Stimulated activated CD8-positive, alpha-beta memory T cell treated with anti-CD3 and anti-CD28 coated beads, Interleukin-4, amount 100 ng/mL, for 4 hours (primary cell): ENCODE data around the gene CCDC74A.
"Not testable (repeated sequence)": the region's sequence is repeated elsewhere in the genome, so short reads cannot be mapped to it uniquely, and the experiment has no call there.

Source experiments
- DNase-seq, 2 donors: peaks; one replicate each; pipeline ENCODE4 v3.0.0-alpha.2; 2020; ENCODE audit warnings: low read depth in 2 of 2, low spot score in 1 of 2

The CCDC74A gene

GRCh38 chr2:131528981-131529863 is 1.5 kb downstream of the CCDC74A start:
- not testable (repeated sequence) for DNase-seq

GRCh38 chr2:131529864-131530445 is 2.3 kb downstream of the CCDC74A start:
- DNase-seq: not testable (repeated sequence)

GRCh38 chr2:131530626-131531344 is 3.1 kb downstream of the CCDC74A start:
- DNase-seq: not testable (repeated sequence)

GRCh38 chr2:131531547-131532185 is 4.0 kb downstream of the CCDC74A start:
- DNase-seq: not testable (repeated sequence)

GRCh38 chr2:131532723-131533608 is 5.3 kb downstream of the CCDC74A start:
- not testable (repeated sequence) for DNase-seq

GRCh38 chr2:131533609-131534316 is 6.1 kb downstream of the CCDC74A start:
- DNase-seq: not testable (repeated sequence)

- not testable (repeated sequence) for DNase-seq
Measured at GRCh38 chr2:131534317-131534672, 6.6 kb downstream of the CCDC74A start.

GRCh38 chr2:131534965-131535364 is 7.3 kb downstream of the CCDC74A start:
- DNase-seq: not testable (repeated sequence)

GRCh38 chr2:131535526-131535925 is 7.8 kb downstream of the CCDC74A start:
- DNase-seq: no peak

GRCh38 chr2:131535951-131536826 is 8.5 kb downstream of the CCDC74A start:
- not testable (repeated sequence) for DNase-seq

GRCh38 chr2:131536841-131537240 is 9.2 kb downstream of the CCDC74A start:
- DNase-seq: not testable (repeated sequence)

GRCh38 chr2:131538856-131539255 is 11.2 kb downstream of the CCDC74A start:
- DNase-seq: not testable (repeated sequence)

- no peak for DNase-seq
Measured at GRCh38 chr2:131542438-131543384, 15.0 kb downstream of the CCDC74A start.

GRCh38 chr2:131543385-131543891 is 15.8 kb downstream of the CCDC74A start:
- DNase-seq: no peak

- DNase-seq: not testable (repeated sequence)
Measured at GRCh38 chr2:131544006-131544812, 16.5 kb downstream of the CCDC74A start.

GRCh38 chr2:131544813-131545165 is 17.1 kb downstream of the CCDC74A start:
- not testable (repeated sequence) for DNase-seq

- DNase-seq: no peak
Measured at GRCh38 chr2:131552871-131553270, 25.2 kb downstream of the CCDC74A start.
